GM12878 (cell line): ENCODE results near the gene OSBPL10. TPM values are rescaled to one million over a fixed set of nuclear protein-coding genes. Genes with fewer than 3 reads are reported as not detected.

Experiments
- ATAC-seq: fragments of 200-7000 bp; cut with Tn5 transposase; 3 replicates; pipeline ENCODE4 v1.9.1; 2020; ENCODE audit warnings: mild to moderate bottlenecking, moderate library complexity
- BruUV-seq: library from RNA; stranded (reverse); fragments of 400-500 nt; replicated peaks from 2 replicates; lab custom pipeline; 2021; lab: Mats Ljungman, UMichigan
- CTCF ChIA-PET: fragments of 300-600 bp; sonication (Branson Sonifier 250); formaldehyde crosslinking; extraction: SDS; loops from one replicate; lab custom pipeline; 2021; ENCODE audit warnings: inconsistent platforms; lab: Yijun Ruan, JAX
- POLR2A ChIA-PET: fragments of 350-600 bp; formaldehyde crosslinking; extraction: SDS; loops from one replicate; lab custom pipeline; 2021; ENCODE audit warnings: inconsistent platforms; lab: Charles Lee
- RAD21 ChIA-PET: fragments of 300-600 bp; sonication (Branson Sonifier 250); formaldehyde crosslinking; loops from one replicate; lab custom pipeline; 2023; ENCODE audit warnings: antibody characterized with exemption; ENCODE audit not compliant: unreplicated experiment; lab: Charles Lee
- SMC1A ChIA-PET: fragments of 300-600 bp; sonication (Branson Sonifier 250); formaldehyde crosslinking; loops from one replicate; lab custom pipeline; 2023; ENCODE audit not compliant: unreplicated experiment, uncharacterized antibody; lab: Charles Lee
- DNase-seq: peaks from one replicate; pipeline ENCODE4 v3.0.0-alpha.2; 2011; ENCODE audit warnings: low read depth, low spot score
- FAIRE-seq: peaks from 3 replicates; lab custom pipeline; 2011; peaks lifted over from hg19 to GRCh38; lab: Jason Lieb, UNC
- H2AFZ ChIP-seq: 2 replicates; pipeline ENCODE4 v1.6.0; 2011; ENCODE audit warnings: low read depth, low read length, control low read depth; ENCODE audit not compliant: control insufficient read depth
- H3K27ac ChIP-seq: 2 replicates; pipeline ENCODE4 v1.5.1; 2011; ENCODE audit warnings: control low read depth; ENCODE audit not compliant: control insufficient read depth, insufficient read depth
- H3K27me3 ChIP-seq, 2 experiments: replicated peaks in 1 of 2; 2 replicates each; pipeline versions ENCODE4 v1.6.0 to v1.6.1; 2011; ENCODE audit warnings: low read length in 1 of 2; ENCODE audit not compliant: control insufficient read depth in 2 of 2, insufficient read depth in 2 of 2
- H3K36me3 ChIP-seq, 2 experiments: 2 replicates each; pipeline ENCODE4 v1.5.1; 2011; ENCODE audit warnings: low read length in 1 of 2; ENCODE audit not compliant: control insufficient read depth in 2 of 2, insufficient read depth in 2 of 2
- H3K4me1 ChIP-seq: 2 replicates; pipeline ENCODE4 v1.6.1; 2011; ENCODE audit warnings: mild to moderate bottlenecking, low read length, moderate library complexity, mixed read lengths; ENCODE audit not compliant: control insufficient read depth, insufficient read depth
- H3K4me2 ChIP-seq: 2 replicates; pipeline ENCODE4 v1.6.0; 2011; ENCODE audit warnings: control low read depth; ENCODE audit not compliant: control insufficient read depth, insufficient read depth
- H3K4me3 ChIP-seq: fragments of 200-600 bp; sonication (generic); 2 replicates; pipeline ENCODE4 v1.5.1; 2016
- H3K79me2 ChIP-seq: 2 replicates; pipeline ENCODE4 v1.6.0; 2011; ENCODE audit warnings: low read length; ENCODE audit not compliant: control insufficient read depth, insufficient read depth
- H3K9ac ChIP-seq: 2 replicates; pipeline ENCODE4 v1.8.0; 2011; ENCODE audit warnings: low read length, control low read depth, mixed read lengths; ENCODE audit not compliant: control insufficient read depth, insufficient read depth
- H3K9me3 ChIP-seq: replicated peaks from 3 replicates; pipeline ENCODE4 v1.5.1; 2011; ENCODE audit warnings: mild to moderate bottlenecking, low read length; ENCODE audit not compliant: control insufficient read depth, insufficient read depth
- H4K20me1 ChIP-seq: 2 replicates; pipeline ENCODE4 v1.6.0; 2011; ENCODE audit not compliant: control insufficient read depth, insufficient read depth
- CREB1 ChIP-seq: IDR thresholded peaks from 2 replicates; pipeline ENCODE4 v1.6.1; 2012; ENCODE audit warnings: low read depth, mild to moderate bottlenecking, inconsistent platforms
- HCFC1 ChIP-seq: fragments of 150-350 bp; IDR thresholded peaks from 2 replicates; pipeline ENCODE4 v1.6.1; 2014; ENCODE audit warnings: low read length
- JUNB ChIP-seq: IDR thresholded peaks from 2 replicates; pipeline ENCODE4 v1.6.1; 2016; ENCODE audit warnings: antibody characterized with exemption, mild to moderate bottlenecking
- LARP7 ChIP-seq: fragments of 450-650 bp; IDR thresholded peaks from 2 replicates; pipeline ENCODE4 v1.6.1; 2017; ENCODE audit warnings: mild to moderate bottlenecking
- NBN ChIP-seq: fragments of 450-650 bp; IDR thresholded peaks from 2 replicates; pipeline ENCODE4 v1.6.1; 2016
- NFYA ChIP-seq: IDR thresholded peaks from 2 replicates; pipeline ENCODE4 v1.6.1; 2011; ENCODE audit warnings: low read depth, mild to moderate bottlenecking, low read length, improper control_type of control experiment, borderline replicate concordance
- TARDBP ChIP-seq: IDR thresholded peaks from 2 replicates; pipeline ENCODE4 v1.6.1; 2016; ENCODE audit warnings: borderline replicate concordance
- WGBS: methylation state at CpG from one replicate; pipeline ENCODE4 v1.1.6; 2016; ENCODE audit warnings: low lambda C conversion rate; ENCODE audit not compliant: insufficient replicate concordance, insufficient coverage; ENCODE audit errors: missing lambda C conversion rate; 5-methylcytosine and 5-hydroxymethylcytosine counted together
- in situ Hi-C: fragments of 300-500 bp; cut with MboI; formaldehyde crosslinking; loops from 9 replicates; pipeline ENCODE4 v1.14.3; 2018; ENCODE audit warnings: mixed read lengths
- intact Hi-C: fragments of 100-400 bp; cut with micrococcal nuclease; formaldehyde crosslinking; loops from one replicate; pipeline ENCODE4 v1.14.2; 2022; ENCODE audit not compliant: unreplicated experiment
- polyA plus RNA-seq, 11 experiments: library from polyadenylated mRNA; depleted of rRNA in 4 of 11; unstranded in 6 of 11; stranded (reverse) in 5 of 11; fragments of >200 nt; fragmentation: Nextera tagmentation in 4 of 11; fragmentation: Illumina TruSeq in 1 of 11; extraction: Ambion mirVana in 4 of 11; extraction: Trizol in 1 of 11; gene quantifications; 1 replicate in 1 of 11; 2 replicates in 10 of 11; pipeline versions ENCODE4 v1.2.1 to v1.2.3, GENCODE V29; 2011 to 2016; ENCODE audit warnings: inconsistent platforms in 2 of 11, missing spikeins in 2 of 11, low read depth in 1 of 11
- total RNA-seq, 4 experiments: library from RNA; depleted of rRNA in 3 of 4; stranded (reverse); fragments of >200 nt in 3 of 4; fragmentation: Illumina TruSeq in 1 of 4; extraction: Trizol in 1 of 4; gene quantifications; 2 replicates each; pipeline versions ENCODE4 v1.2.1 to v1.2.3, GENCODE V29; 2013 to 2021
- TF ChIP-seq, protein P1 (sequence below): fragments of 450-650 bp; IDR thresholded peaks from 2 replicates; pipeline ENCODE4 v1.6.1; 2017; ENCODE audit warnings: mild to moderate bottlenecking, low read depth, inconsistent platforms; ENCODE audit not compliant: poor library complexity, severe bottlenecking
- TF ChIP-seq, protein P2 (sequence below): fragments of 450-650 bp; IDR thresholded peaks from 2 replicates; pipeline ENCODE4 v1.6.1; 2016; ENCODE audit warnings: mild to moderate bottlenecking

The OSBPL10 gene
- total and polyA plus RNA-seq, 10 of the 15 experiments (the other 5 are each of a cell fraction or from before 2014, with no cell fraction given) = 0.03 to 0.25 (median 0.09) TPM; not detected in 5

DNA sequence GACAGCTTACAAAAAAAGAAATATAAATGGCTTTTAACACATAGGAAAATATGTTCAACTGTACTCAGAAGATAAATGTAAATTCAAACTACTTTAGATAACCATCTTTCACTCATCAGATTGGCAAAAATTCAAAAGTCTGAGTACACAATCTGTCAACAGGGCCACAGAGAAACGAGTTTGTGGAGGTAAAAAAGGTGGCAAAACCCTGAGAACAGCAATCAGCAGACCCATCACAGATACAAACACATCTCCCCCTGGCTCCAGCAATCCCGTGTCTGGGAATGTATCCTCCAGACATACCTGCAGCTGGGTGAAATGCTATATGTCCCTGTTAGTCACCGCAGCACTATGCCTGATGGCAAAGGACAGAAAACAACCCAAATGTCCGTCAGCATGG lies 149.5 kb downstream of the OSBPL10 start:
- no peaks in the 10 kb centered on the region for H4K20me1 ChIP-seq
- no peaks in the 10 kb centered on the region for H3K36me3 ChIP-seq
- SMC1A ChIA-PET = interaction anchor here (1.5 kb wide), 1 partner anchor 10 kb away, joined by 5 read pairs; no protein-coding TSS in a partner anchor

More for the DNA sequence above, 149.5 kb downstream of the OSBPL10 start:
- 31% methylated on average over 4 of the region's 4 CpGs for WGBS
- Histone ChIP-seq H3K4me3 (no peak overlapping the region), H3K27me3 (no peaks in the 10 kb centered on the region), H3K79me2 (no peaks in the 10 kb centered on the region), H3K4me2 (no peak overlapping the region), H3K9ac (no peak overlapping the region), H2AFZ (no peak overlapping the region), H3K4me1 (no peaks in the 10 kb centered on the region), H3K9me3 (no peaks in the 10 kb centered on the region), H3K27ac (no peak overlapping the region)
- no peak for DNase-seq
- POLR2A ChIA-PET = no interaction called here
- CTCF ChIA-PET = no interaction called here
- in situ Hi-C loops (no loop called here), intact Hi-C loops (no loop called here)
- BruUV-seq = no TSS peak
- RAD21 ChIA-PET = no interaction called here
- no peak for FAIRE-seq
- ATAC-seq = no peak
- TF ChIP-seq NBN (no peak), JUNB (no peak), LARP7 (no peak), NFYA (no peak), HCFC1 (no peak), CREB1 (no peak), TARDBP (no peak)
- TF ChIP-seq, protein P1, sequence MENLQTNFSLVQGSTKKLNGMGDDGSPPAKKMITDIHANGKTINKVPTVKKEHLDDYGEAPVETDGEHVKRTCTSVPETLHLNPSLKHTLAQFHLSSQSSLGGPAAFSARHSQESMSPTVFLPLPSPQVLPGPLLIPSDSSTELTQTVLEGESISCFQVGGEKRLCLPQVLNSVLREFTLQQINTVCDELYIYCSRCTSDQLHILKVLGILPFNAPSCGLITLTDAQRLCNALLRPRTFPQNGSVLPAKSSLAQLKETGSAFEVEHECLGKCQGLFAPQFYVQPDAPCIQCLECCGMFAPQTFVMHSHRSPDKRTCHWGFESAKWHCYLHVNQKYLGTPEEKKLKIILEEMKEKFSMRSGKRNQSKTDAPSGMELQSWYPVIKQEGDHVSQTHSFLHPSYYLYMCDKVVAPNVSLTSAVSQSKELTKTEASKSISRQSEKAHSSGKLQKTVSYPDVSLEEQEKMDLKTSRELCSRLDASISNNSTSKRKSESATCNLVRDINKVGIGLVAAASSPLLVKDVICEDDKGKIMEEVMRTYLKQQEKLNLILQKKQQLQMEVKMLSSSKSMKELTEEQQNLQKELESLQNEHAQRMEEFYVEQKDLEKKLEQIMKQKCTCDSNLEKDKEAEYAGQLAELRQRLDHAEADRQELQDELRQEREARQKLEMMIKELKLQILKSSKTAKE = no peak
- TF ChIP-seq, protein P2, sequence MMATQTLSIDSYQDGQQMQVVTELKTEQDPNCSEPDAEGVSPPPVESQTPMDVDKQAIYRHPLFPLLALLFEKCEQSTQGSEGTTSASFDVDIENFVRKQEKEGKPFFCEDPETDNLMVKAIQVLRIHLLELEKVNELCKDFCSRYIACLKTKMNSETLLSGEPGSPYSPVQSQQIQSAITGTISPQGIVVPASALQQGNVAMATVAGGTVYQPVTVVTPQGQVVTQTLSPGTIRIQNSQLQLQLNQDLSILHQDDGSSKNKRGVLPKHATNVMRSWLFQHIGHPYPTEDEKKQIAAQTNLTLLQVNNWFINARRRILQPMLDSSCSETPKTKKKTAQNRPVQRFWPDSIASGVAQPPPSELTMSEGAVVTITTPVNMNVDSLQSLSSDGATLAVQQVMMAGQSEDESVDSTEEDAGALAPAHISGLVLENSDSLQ = no peak
